ENCODE measurements around the gene AURKAIP1. TPM values are rescaled to one million over a fixed set of nuclear protein-coding genes. Genes with fewer than 3 reads are reported as not detected.
A peak's percentile ranks its signal among the peaks of the same experiment; 100 is the strongest.

The AURKAIP1 gene
- total and polyA plus RNA-seq, 2 of the 13 experiments (the other 11 are each of a cell fraction or from before 2014, with no cell fraction given): 69.5 to 175 TPM

DNA sequence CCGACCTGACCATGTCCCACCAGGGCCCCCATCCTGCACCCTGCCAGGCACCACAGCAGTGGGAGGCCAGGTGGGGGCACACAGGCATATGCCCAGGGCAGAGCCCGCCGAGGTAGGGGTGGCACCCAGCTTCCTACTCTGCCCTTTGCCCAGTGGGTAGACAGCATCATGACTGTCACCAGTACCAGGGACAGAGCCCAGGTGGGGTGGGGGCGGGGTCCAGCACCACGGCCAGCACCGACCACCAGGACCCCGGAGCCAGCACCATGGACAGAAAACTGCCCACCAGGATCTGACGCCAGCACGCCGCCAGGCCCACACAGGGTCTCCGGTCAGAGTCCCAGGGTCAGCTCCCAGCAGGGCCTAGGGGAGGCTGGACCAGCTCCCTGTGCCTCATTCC, 40.2 kb downstream of the AURKAIP1 start (continued):
- TF ChIP-seq, protein P1, sequence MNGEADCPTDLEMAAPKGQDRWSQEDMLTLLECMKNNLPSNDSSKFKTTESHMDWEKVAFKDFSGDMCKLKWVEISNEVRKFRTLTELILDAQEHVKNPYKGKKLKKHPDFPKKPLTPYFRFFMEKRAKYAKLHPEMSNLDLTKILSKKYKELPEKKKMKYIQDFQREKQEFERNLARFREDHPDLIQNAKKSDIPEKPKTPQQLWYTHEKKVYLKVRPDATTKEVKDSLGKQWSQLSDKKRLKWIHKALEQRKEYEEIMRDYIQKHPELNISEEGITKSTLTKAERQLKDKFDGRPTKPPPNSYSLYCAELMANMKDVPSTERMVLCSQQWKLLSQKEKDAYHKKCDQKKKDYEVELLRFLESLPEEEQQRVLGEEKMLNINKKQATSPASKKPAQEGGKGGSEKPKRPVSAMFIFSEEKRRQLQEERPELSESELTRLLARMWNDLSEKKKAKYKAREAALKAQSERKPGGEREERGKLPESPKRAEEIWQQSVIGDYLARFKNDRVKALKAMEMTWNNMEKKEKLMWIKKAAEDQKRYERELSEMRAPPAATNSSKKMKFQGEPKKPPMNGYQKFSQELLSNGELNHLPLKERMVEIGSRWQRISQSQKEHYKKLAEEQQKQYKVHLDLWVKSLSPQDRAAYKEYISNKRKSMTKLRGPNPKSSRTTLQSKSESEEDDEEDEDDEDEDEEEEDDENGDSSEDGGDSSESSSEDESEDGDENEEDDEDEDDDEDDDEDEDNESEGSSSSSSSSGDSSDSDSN (CRISPR knock-in tag; IDR thresholded peaks at IDR 0.05): 0 out of 2 replicates have a peak, but pooled peaks have one; percentile 8
- peak; percentile 42; the same call in 1 of the 2 replicates for TF ChIP-seq GABPB1 (CRISPR knock-in tag; IDR thresholded peaks at IDR 0.05)
- TF ChIP-seq ESRRA (CRISPR knock-in tag; IDR thresholded peaks at IDR 0.05; ENCODE audit: low read depth): no peak
- TF ChIP-seq MEF2D (CRISPR knock-in tag; IDR thresholded peaks at IDR 0.05): peak; percentile 78; the same call in 1 of the 2 replicates
- TF ChIP-seq ZNF510 (CRISPR knock-in tag; IDR thresholded peaks at IDR 0.05; ENCODE audit: low read depth): no peak
- TF ChIP-seq NFKBIZ (CRISPR knock-in tag; IDR thresholded peaks at IDR 0.05): peak; percentile 52; the same call in 1 of the 2 replicates
- no peak for TF ChIP-seq FOXJ3 (CRISPR knock-in tag; IDR thresholded peaks at IDR 0.05; ENCODE audit: borderline replicate concordance)
- no peak for TF ChIP-seq TCF7 (IDR thresholded peaks at IDR 0.05; ENCODE audit: low read depth)
- TF ChIP-seq SMYD3 (CRISPR knock-in tag; IDR thresholded peaks at IDR 0.05): no peak
- TF ChIP-seq NCOA5 (CRISPR knock-in tag; IDR thresholded peaks at IDR 0.05): no peak
- TF ChIP-seq ZNF772 (CRISPR knock-in tag; IDR thresholded peaks at IDR 0.05): peak; percentile 83; the same call in 1 of the 2 replicates
- TF ChIP-seq, protein P2, sequence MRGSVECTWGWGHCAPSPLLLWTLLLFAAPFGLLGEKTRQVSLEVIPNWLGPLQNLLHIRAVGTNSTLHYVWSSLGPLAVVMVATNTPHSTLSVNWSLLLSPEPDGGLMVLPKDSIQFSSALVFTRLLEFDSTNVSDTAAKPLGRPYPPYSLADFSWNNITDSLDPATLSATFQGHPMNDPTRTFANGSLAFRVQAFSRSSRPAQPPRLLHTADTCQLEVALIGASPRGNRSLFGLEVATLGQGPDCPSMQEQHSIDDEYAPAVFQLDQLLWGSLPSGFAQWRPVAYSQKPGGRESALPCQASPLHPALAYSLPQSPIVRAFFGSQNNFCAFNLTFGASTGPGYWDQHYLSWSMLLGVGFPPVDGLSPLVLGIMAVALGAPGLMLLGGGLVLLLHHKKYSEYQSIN (CRISPR knock-in tag; IDR thresholded peaks at IDR 0.05; ENCODE audit: borderline replicate concordance): 0 out of 2 replicates have a peak, but pooled peaks have one; percentile 48
- TF ChIP-seq ZKSCAN5 (CRISPR knock-in tag; IDR thresholded peaks at IDR 0.05): no peak
- TF ChIP-seq YEATS4 (CRISPR knock-in tag; IDR thresholded peaks at IDR 0.05; ENCODE audit: borderline replicate concordance): no peak
- no peak for TF ChIP-seq TOE1 (CRISPR knock-in tag; IDR thresholded peaks at IDR 0.05)
- TF ChIP-seq ZNF337 (CRISPR knock-in tag; IDR thresholded peaks at IDR 0.05; ENCODE audit: borderline replicate concordance, low read depth): no peak
- TF ChIP-seq, protein P3, sequence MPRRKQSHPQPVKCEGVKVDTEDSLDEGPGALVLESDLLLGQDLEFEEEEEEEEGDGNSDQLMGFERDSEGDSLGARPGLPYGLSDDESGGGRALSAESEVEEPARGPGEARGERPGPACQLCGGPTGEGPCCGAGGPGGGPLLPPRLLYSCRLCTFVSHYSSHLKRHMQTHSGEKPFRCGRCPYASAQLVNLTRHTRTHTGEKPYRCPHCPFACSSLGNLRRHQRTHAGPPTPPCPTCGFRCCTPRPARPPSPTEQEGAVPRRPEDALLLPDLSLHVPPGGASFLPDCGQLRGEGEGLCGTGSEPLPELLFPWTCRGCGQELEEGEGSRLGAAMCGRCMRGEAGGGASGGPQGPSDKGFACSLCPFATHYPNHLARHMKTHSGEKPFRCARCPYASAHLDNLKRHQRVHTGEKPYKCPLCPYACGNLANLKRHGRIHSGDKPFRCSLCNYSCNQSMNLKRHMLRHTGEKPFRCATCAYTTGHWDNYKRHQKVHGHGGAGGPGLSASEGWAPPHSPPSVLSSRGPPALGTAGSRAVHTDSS (CRISPR knock-in tag; conservative IDR thresholded peaks at IDR 0.05): no peak
- no peak for TF ChIP-seq NR1H2 (CRISPR knock-in tag; IDR thresholded peaks at IDR 0.05; ENCODE audit: borderline replicate concordance, low read depth)
- TF ChIP-seq ZBTB7B (CRISPR knock-in tag; IDR thresholded peaks at IDR 0.05): no peak; the same call in 1 of the 2 replicates
- TF ChIP-seq, protein P4, sequence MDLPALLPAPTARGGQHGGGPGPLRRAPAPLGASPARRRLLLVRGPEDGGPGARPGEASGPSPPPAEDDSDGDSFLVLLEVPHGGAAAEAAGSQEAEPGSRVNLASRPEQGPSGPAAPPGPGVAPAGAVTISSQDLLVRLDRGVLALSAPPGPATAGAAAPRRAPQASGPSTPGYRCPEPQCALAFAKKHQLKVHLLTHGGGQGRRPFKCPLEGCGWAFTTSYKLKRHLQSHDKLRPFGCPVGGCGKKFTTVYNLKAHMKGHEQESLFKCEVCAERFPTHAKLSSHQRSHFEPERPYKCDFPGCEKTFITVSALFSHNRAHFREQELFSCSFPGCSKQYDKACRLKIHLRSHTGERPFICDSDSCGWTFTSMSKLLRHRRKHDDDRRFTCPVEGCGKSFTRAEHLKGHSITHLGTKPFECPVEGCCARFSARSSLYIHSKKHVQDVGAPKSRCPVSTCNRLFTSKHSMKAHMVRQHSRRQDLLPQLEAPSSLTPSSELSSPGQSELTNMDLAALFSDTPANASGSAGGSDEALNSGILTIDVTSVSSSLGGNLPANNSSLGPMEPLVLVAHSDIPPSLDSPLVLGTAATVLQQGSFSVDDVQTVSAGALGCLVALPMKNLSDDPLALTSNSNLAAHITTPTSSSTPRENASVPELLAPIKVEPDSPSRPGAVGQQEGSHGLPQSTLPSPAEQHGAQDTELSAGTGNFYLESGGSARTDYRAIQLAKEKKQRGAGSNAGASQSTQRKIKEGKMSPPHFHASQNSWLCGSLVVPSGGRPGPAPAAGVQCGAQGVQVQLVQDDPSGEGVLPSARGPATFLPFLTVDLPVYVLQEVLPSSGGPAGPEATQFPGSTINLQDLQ (CRISPR knock-in tag; IDR thresholded peaks at IDR 0.05): peak; percentile 58; the same call in 1 of the 2 replicates
- no peak for TF ChIP-seq GFI1 (CRISPR knock-in tag; IDR thresholded peaks at IDR 0.05; ENCODE audit: borderline replicate concordance)
- TF ChIP-seq IRF2 (CRISPR knock-in tag; IDR thresholded peaks at IDR 0.05): no peak
- TF ChIP-seq ISX (CRISPR knock-in tag; conservative IDR thresholded peaks at IDR 0.05): no peak
- TF ChIP-seq KLF9 (CRISPR knock-in tag; IDR thresholded peaks at IDR 0.05; ENCODE audit: low read depth): no peak
- TF ChIP-seq ZNF333 (CRISPR knock-in tag; IDR thresholded peaks at IDR 0.05; ENCODE audit: borderline replicate concordance): peak; percentile 76; the same call in 1 of the 2 replicates
